ENCODE measurements around the gene ERBB2.

GRCh38 chr17:39687101-39687545 lies 12.7 kb upstream of the ERBB2 start:
- TF ChIP-seq CTCF (conservative IDR thresholded peaks at IDR 0.05; ENCODE audit: low read depth in 2 of 2) (no peak), EZH2 (IDR thresholded peaks at IDR 0.05; ENCODE audit: low read depth, unreplicated experiment) (no peak), REST (IDR thresholded peaks at IDR 0.05; ENCODE audit: unreplicated experiment) (no peak), ETS1 (IDR thresholded peaks at IDR 0.05) (no peak), POLR2AphosphoS5 (IDR thresholded peaks at IDR 0.05; ENCODE audit: low read depth) (no peak), CREB1 (CRISPR knock-in tag; IDR thresholded peaks at IDR 0.05; ENCODE audit: low read depth) (no peak)

All from GM23338 (cell line).